Left ventricle myocardium inferior (tissue), 1 donor: Measurements from ENCODE around the gene CCDC107. TPM values are rescaled to one million over a fixed set of nuclear protein-coding genes. Genes with fewer than 3 reads are reported as not detected.

ENCODE experiments used
- DNase-seq: peaks from one replicate; pipeline ENCODE4 v3.0.0-alpha.2; 2020
- H3K27ac ChIP-seq: fragments of 200-600 bp; replicated peaks from 2 replicates; pipeline ENCODE4 v1.8.0; 2021
- H3K27me3 ChIP-seq: fragments of 200-600 bp; 2 replicates; pipeline ENCODE4 v1.8.0; 2021; ENCODE audit warnings: low read depth
- H3K36me3 ChIP-seq: fragments of 200-600 bp; 2 replicates; pipeline ENCODE4 v1.8.0; 2021
- H3K4me1 ChIP-seq: fragments of 200-600 bp; 2 replicates; pipeline ENCODE4 v1.8.0; 2021
- H3K4me3 ChIP-seq: fragments of 200-600 bp; 2 replicates; pipeline ENCODE4 v1.8.0; 2021; ENCODE audit warnings: mild to moderate bottlenecking, moderate library complexity
- H3K9me3 ChIP-seq: fragments of 200-600 bp; replicated peaks from 2 replicates; pipeline ENCODE4 v1.8.0; 2021
- CTCF ChIP-seq: fragments of 200-600 bp; IDR thresholded peaks from 2 replicates; pipeline ENCODE4 v1.8.0; 2021; ENCODE audit warnings: antibody characterized with exemption, mild to moderate bottlenecking, borderline replicate concordance
- intact Hi-C: fragments of 100-400 bp; cut with micrococcal nuclease; formaldehyde crosslinking; loops from one replicate; pipeline ENCODE4 v1.11.0; 2022
- total RNA-seq: library from RNA; stranded (reverse); fragmentation: NEBNext Ultra II Directional; extraction: Animal tissue kit (Norgen Biotek cat#: 25700); gene quantifications from one replicate; pipeline ENCODE4 v1.2.1, GENCODE V29; 2021
- donor health status: DM: no; HTN: yes; CAD: no; lungs with severe emphysema.

CCDC107 gene
- total RNA-seq, 1 donor from 2014 or later = 44.3 TPM

- H3K27ac ChIP-seq = no peak overlapping the region
- intact Hi-C loops = no loop called here
Observed at GRCh38 chr9:35666549-35666948, 8.5 kb downstream of the CCDC107 start.

GRCh38 chr9:35667939-35668338, 9.8 kb downstream of the CCDC107 start:
- H3K27ac ChIP-seq = no peak overlapping the region
- DNase-seq = no peak
- intact Hi-C loops = no loop called here
- no peaks in the 10 kb centered on the region for H3K36me3 ChIP-seq
- H3K27me3 ChIP-seq = no peaks in the 10 kb centered on the region
- no peak for TF ChIP-seq CTCF
- H3K9me3 ChIP-seq = no peaks in the 10 kb centered on the region
- no peak overlapping the region for H3K4me3 ChIP-seq
- H3K4me1 ChIP-seq = peaks cover 20% of the 10 kb centered on the region

More at GRCh38 chr9:35666549-35666948, 8.5 kb downstream of the CCDC107 start:
- Histone ChIP-seq H3K4me1 (peaks cover 23% of the 10 kb centered on the region), H3K4me3 (no peak overlapping the region), H3K36me3 (no peaks in the 10 kb centered on the region), H3K27me3 (no peaks in the 10 kb centered on the region), H3K9me3 (no peaks in the 10 kb centered on the region)
- DNase-seq = no peak
- no peak for TF ChIP-seq CTCF

- TF ChIP-seq CTCF = no peak
- H3K4me1 ChIP-seq = peaks cover 30% of the 10 kb centered on the region
- H3K27me3 ChIP-seq = no peaks in the 10 kb centered on the region
- no peaks in the 10 kb centered on the region for H3K9me3 ChIP-seq
- intact Hi-C loops = no loop called here
- no peak for DNase-seq
- no peak overlapping the region for H3K27ac ChIP-seq
- no peaks in the 10 kb centered on the region for H3K36me3 ChIP-seq
- no peak overlapping the region for H3K4me3 ChIP-seq
Observed at GRCh38 chr9:35669331-35670145, 11.4 kb downstream of the CCDC107 start.

GRCh38 chr9:35673132-35674024, 15.3 kb downstream of the CCDC107 start, which contains the start of gene CA9:
CA9 (plus strand) TSS chr9:35673928; CDS start chr9:35673960, 32 bp downstream.
- intact Hi-C loops = no loop called here
- no peaks in the 10 kb centered on the region for H3K36me3 ChIP-seq
- peak within 1 kb of the TSS; percentile 14 for H3K4me3 ChIP-seq
- H3K9me3 ChIP-seq = no peaks in the 10 kb centered on the region
- no peaks in the 10 kb centered on the region for H3K27me3 ChIP-seq
- H3K4me1 ChIP-seq = peaks cover 28% of the 10 kb centered on the region
- DNase-seq = peak; percentile 57
- no peak within 1 kb of the TSS for H3K27ac ChIP-seq
- no peak for TF ChIP-seq CTCF

GRCh38 chr9:35674025-35674361, 15.9 kb downstream of the CCDC107 start:
- TF ChIP-seq CTCF = no peak
- H3K27ac ChIP-seq = no peak overlapping the region
- H3K4me3 ChIP-seq = no peak overlapping the region
- DNase-seq = no peak
- no peaks in the 10 kb centered on the region for H3K9me3 ChIP-seq
- peaks cover 28% of the 10 kb centered on the region for H3K4me1 ChIP-seq
- H3K27me3 ChIP-seq = no peaks in the 10 kb centered on the region
- intact Hi-C loops = no loop called here
- no peaks in the 10 kb centered on the region for H3K36me3 ChIP-seq
